Parathyroid adenoma (tissue), 2 donors: ENCODE measurements around the gene ERGIC3.

ENCODE experiments used
- H2AFZ ChIP-seq: fragments of 300-600 bp; sonication (generic); one replicate; pipeline ENCODE4 v1.7.0; 2017; ENCODE audit warnings: antibody characterized with exemption, mild to moderate bottlenecking
- H3K27ac ChIP-seq: fragments of 300-600 bp; sonication (generic); one replicate; pipeline ENCODE4 v1.7.0; 2017
- H3K27me3 ChIP-seq: fragments of 300-600 bp; sonication (generic); one replicate; pipeline ENCODE4 v1.7.0; 2017; ENCODE audit warnings: low read length; ENCODE audit not compliant: control insufficient read depth, insufficient read depth
- H3K36me3 ChIP-seq: fragments of 300-600 bp; sonication (generic); one replicate; pipeline ENCODE4 v1.7.0; 2017; ENCODE audit warnings: low read length; ENCODE audit not compliant: control insufficient read depth, insufficient read depth
- H3K4me1 ChIP-seq: fragments of 300-600 bp; sonication (generic); one replicate; pipeline ENCODE4 v1.7.0; 2017; ENCODE audit warnings: control low read depth
- H3K4me2 ChIP-seq: fragments of 300-600 bp; sonication (generic); one replicate; pipeline ENCODE4 v1.7.0; 2017; ENCODE audit warnings: low read length
- H3K4me3 ChIP-seq: fragments of 300-600 bp; sonication (generic); one replicate; pipeline ENCODE4 v1.7.0; 2017; ENCODE audit warnings: low read depth, low read length
- H3K79me2 ChIP-seq: fragments of 300-600 bp; sonication (generic); one replicate; pipeline ENCODE4 v1.7.0; 2017; ENCODE audit warnings: control low read depth
- H3K9ac ChIP-seq: fragments of 300-600 bp; sonication (generic); one replicate; pipeline ENCODE4 v1.7.0; 2017; ENCODE audit warnings: mild to moderate bottlenecking
- H3K9me3 ChIP-seq: fragments of 300-600 bp; sonication (generic); one replicate; pipeline ENCODE4 v1.7.0; 2017; ENCODE audit warnings: low read length; ENCODE audit not compliant: control insufficient read depth
- TF ChIP-seq, protein P1 (sequence below): fragments of 300-600 bp; sonication (generic); IDR thresholded peaks from one replicate; pipeline ENCODE4 v1.7.0; 2017; ENCODE audit warnings: antibody characterized with exemption, mild to moderate bottlenecking
- donor health status: primary hyperparathyroidism.

The ERGIC3 gene

DNA sequence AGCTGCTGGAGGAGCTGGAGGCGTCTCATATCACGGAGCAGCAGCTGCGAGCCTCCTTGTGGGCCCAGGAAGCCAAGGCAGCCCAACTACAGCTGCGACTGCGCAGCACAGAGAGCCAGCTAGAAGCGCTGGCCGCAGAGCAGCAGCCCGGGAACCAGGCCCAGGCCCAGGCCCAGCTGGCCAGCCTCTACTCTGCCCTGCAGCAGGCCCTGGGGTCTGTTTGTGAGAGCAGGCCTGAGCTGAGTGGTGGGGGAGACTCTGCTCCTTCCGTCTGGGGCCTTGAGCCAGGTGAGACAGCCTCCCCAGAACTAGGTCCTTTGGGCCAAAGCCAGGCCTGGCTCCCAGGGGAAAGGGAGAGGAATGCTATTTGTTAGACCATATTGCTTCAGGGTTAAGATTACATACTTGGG lies 44.1 kb upstream of the ERGIC3 start:
- no peak overlapping the region for H3K4me2 ChIP-seq
- no peaks in the 10 kb centered on the region for H3K4me1 ChIP-seq
- no peak overlapping the region for H3K9ac ChIP-seq
- no peaks in the 10 kb centered on the region for H3K79me2 ChIP-seq
- H2AFZ ChIP-seq, result no peak overlapping the region
- TF ChIP-seq, protein P1, sequence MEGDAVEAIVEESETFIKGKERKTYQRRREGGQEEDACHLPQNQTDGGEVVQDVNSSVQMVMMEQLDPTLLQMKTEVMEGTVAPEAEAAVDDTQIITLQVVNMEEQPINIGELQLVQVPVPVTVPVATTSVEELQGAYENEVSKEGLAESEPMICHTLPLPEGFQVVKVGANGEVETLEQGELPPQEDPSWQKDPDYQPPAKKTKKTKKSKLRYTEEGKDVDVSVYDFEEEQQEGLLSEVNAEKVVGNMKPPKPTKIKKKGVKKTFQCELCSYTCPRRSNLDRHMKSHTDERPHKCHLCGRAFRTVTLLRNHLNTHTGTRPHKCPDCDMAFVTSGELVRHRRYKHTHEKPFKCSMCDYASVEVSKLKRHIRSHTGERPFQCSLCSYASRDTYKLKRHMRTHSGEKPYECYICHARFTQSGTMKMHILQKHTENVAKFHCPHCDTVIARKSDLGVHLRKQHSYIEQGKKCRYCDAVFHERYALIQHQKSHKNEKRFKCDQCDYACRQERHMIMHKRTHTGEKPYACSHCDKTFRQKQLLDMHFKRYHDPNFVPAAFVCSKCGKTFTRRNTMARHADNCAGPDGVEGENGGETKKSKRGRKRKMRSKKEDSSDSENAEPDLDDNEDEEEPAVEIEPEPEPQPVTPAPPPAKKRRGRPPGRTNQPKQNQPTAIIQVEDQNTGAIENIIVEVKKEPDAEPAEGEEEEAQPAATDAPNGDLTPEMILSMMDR, result no peak
- no peaks in the 10 kb centered on the region for H3K9me3 ChIP-seq
- no peak overlapping the region for H3K4me3 ChIP-seq
- H3K36me3 ChIP-seq, result no peaks in the 10 kb centered on the region
- no peaks in the 10 kb centered on the region for H3K27me3 ChIP-seq
- H3K27ac ChIP-seq, result no peak overlapping the region

DNA sequence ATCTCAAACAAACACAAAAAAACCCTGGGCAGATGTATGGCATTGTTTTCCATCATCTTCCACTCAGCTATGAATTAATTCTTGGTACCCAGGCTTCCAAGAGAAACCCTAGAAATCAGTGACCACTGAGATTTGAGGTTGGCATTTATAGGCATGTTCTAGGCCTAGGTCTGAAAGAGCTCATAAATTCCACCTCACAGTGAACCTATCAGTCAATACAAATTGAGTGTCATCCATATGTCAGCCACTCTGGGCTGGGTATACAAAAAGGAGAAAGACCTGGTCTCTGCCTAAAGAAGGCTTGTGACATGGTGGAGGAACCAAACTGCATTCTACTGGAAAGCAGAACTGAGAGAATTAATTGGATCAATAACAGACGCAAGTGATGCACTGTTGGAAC lies 42.6 kb upstream of the ERGIC3 start:
- no peak overlapping the region for H3K27ac ChIP-seq

DNA sequence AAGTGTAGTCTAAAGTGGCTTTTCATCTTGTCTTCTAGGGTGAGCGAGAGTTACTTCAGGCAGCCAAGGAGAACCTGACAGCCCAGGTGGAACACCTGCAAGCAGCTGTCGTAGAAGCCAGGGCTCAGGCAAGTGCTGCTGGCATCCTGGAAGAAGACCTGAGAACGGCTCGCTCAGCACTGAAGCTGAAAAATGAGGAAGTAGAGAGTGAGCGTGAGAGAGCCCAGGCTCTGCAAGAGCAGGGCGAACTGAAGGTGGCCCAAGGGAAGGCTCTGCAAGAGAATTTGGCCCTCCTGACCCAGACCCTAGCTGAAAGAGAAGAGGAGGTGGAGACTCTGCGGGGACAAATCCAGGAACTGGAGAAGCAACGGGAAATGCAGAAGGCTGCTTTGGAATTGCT lies 39.5 kb upstream of the ERGIC3 start:
- no peak overlapping the region for H3K9ac ChIP-seq
- H3K27me3 ChIP-seq, result no peaks in the 10 kb centered on the region
- TF ChIP-seq, protein P1, result no peak
- no peak overlapping the region for H3K4me2 ChIP-seq
- H3K9me3 ChIP-seq, result no peaks in the 10 kb centered on the region
- H2AFZ ChIP-seq, result no peak overlapping the region
- H3K27ac ChIP-seq, result no peak overlapping the region
- no peak overlapping the region for H3K4me3 ChIP-seq
- no peaks in the 10 kb centered on the region for H3K36me3 ChIP-seq
- no peaks in the 10 kb centered on the region for H3K4me1 ChIP-seq
- H3K79me2 ChIP-seq, result no peaks in the 10 kb centered on the region

More for the DNA sequence above, 42.6 kb upstream of the ERGIC3 start:
- H3K4me1 ChIP-seq, result no peaks in the 10 kb centered on the region
- no peak overlapping the region for H2AFZ ChIP-seq
- H3K9me3 ChIP-seq, result no peaks in the 10 kb centered on the region
- no peak overlapping the region for H3K4me3 ChIP-seq
- no peaks in the 10 kb centered on the region for H3K79me2 ChIP-seq
- no peak overlapping the region for H3K9ac ChIP-seq
- H3K36me3 ChIP-seq, result no peaks in the 10 kb centered on the region
- H3K27me3 ChIP-seq, result no peaks in the 10 kb centered on the region
- no peak overlapping the region for H3K4me2 ChIP-seq
- TF ChIP-seq, protein P1, result no peak

DNA sequence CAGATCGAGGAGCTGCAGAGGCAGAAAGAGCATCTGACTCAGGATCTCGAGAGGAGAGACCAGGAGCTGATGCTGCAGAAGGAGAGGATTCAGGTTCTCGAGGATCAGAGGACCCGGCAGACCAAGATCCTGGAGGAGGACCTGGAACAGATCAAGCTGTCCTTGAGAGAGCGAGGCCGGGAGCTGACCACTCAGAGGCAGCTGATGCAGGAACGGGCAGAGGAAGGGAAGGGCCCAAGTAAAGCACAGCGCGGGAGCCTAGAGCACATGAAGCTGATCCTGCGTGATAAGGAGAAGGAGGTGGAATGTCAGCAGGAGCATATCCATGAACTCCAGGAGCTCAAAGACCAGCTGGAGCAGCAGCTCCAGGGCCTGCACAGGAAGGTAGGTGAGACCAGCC lies 38.6 kb upstream of the ERGIC3 start:
- Histone ChIP-seq H3K36me3 (no peaks in the 10 kb centered on the region), H3K4me2 (no peak overlapping the region), H2AFZ (no peak overlapping the region), H3K4me3 (no peak overlapping the region), H3K79me2 (no peaks in the 10 kb centered on the region), H3K27me3 (no peaks in the 10 kb centered on the region), H3K9ac (no peak overlapping the region), H3K9me3 (no peaks in the 10 kb centered on the region), H3K27ac (no peak overlapping the region), H3K4me1 (no peaks in the 10 kb centered on the region)
- TF ChIP-seq, protein P1, result no peak

DNA sequence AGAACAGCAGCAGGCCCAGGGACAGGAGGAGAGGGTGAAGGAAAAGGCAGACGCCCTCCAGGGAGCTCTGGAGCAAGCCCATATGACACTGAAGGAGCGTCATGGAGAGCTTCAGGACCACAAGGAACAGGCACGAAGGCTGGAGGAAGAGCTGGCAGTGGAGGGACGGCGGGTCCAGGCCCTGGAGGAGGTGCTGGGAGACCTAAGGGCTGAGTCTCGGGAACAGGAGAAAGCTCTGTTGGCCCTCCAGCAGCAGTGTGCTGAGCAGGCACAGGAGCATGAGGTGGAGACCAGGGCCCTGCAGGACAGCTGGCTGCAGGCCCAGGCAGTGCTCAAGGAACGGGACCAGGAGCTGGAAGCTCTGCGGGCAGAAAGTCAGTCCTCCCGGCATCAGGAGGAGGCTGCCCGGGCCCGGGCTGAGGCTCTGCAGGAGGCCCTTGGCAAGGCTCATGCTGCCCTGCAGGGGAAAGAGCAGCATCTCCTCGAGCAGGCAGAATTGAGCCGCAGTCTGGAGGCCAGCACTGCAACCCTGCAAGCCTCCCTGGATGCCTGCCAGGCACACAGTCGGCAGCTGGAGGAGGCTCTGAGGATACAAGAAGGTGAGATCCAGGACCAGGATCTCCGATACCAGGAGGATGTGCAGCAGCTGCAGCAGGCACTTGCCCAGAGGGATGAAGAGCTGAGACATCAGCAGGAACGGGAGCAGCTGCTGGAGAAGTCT lies 37.9 kb upstream of the ERGIC3 start:
- Histone ChIP-seq H3K9ac (no peak overlapping the region), H3K27me3 (no peaks in the 10 kb centered on the region), H2AFZ (no peak overlapping the region), H3K27ac (no peak overlapping the region), H3K4me3 (no peak overlapping the region), H3K4me2 (no peak overlapping the region), H3K4me1 (no peaks in the 10 kb centered on the region), H3K79me2 (no peaks in the 10 kb centered on the region), H3K9me3 (no peaks in the 10 kb centered on the region), H3K36me3 (no peaks in the 10 kb centered on the region)
- TF ChIP-seq, protein P1, result no peak
